Measurements from ENCODE around the gene AHNAK.
"Not testable (repeated sequence)": the region's sequence is repeated elsewhere in the genome, so short reads cannot be mapped to it uniquely, and the experiment has no call there.

Gene AHNAK

GRCh38 chr11:62546244-62546928 lies at the start of gene AHNAK:
Gene AHNAK (minus strand): TSS chr11:62546806. CDS start chr11:62536098, 10,708 bp downstream.
- DNase-seq (ENCODE audit: low read depth): no peak

DNA sequence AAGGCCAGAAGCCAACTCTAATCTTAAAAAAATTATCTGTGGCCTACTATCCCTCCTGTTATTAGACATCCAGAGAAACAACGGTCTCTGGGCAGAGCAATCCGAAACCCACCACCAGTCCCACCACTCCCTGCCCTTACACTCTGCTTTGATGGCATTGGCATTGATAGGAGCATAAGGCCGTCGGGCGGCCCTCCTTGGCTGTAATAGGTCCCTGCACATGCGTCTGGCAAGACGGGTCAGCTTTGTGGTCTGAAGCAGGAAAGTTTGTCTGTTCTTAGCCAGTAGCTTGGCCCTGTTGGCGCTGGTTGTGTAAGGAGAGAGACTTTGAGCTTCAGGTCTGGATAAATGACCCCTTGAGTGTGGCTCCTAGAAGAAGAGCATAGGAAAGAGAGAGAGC lies 48.5 kb upstream of the AHNAK start:
- no peak for DNase-seq (ENCODE audit: low read depth)

DNA sequence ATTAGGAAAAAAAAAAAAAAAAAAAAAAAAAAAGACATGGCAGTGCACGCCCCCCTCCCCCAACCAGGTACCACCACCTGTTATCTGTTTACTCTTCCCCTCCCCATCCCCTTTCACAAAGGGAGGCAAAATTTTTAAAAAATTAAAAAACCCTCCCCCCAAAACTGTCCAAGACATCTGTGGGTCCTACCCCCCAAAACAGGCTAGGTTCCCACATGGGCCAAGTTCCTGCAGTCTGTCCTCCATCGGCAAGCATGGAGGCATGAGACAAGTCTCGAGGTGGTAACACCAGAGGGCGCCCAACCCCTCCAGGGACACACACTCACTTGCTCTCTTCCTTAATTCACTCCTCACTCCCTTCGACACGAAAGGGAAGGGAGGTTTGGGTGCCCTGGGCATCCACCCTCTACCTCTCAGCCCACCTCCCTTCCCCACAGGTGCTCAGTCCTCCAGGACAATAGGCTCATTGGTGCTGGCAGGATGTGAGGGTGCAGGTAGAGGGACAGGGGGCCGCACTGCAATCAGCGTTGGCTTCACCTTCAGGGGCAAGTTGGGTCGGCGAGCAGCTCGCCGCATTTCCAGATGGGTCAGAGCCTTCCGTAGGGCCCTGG lies 46.9 kb upstream of the AHNAK start:
- DNase-seq (ENCODE audit: low read depth): peak; percentile 69

GRCh38 chr11:62592989-62593421 lies 46.4 kb upstream of the AHNAK start:
- DNase-seq (ENCODE audit: low read depth): no peak

- no peak for DNase-seq (ENCODE audit: low read depth)
Measured at GRCh38 chr11:62592146-62592815, 45.7 kb upstream of the AHNAK start.

DNA sequence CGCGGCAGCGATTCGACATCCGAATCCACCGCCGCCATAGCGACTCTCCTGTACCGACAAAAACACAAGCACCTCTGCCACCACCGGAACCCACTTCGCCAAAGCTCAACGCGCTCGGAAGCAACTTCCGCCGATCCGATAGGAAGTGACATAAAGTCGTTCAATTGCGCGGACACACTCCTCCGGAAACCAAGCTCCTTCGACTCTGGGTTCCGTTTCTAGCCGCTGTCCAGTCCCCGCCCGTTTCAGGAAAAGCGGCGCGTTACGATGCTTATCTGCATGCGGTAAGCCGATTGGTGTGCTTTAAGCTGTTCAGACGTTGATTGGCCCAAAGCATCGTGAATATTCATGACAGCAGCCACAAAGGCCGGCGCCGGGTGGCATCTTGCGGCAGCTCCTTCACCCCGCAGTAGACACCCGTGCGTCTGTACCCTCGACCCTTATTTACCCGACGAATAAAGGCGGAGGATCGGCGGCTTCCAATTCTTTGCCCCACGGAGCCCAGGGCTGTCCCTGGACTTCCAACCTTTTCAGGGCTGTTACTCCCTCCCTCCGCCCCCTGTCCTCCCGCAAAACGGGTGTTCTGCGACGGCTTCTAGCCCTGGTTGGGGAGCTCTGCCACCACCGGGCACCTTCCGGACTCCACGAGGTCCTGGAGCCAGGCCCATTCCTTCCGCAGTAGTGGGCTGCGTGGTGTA lies 45.0 kb upstream of the AHNAK start, which contains the start of gene TUT1:
TUT1 (minus strand) TSS at position 76 of the 698 bp plus-strand sequence; CDS start at position 38, 38 bp downstream.
- DNase-seq (ENCODE audit: low read depth): peak; percentile 92

DNA sequence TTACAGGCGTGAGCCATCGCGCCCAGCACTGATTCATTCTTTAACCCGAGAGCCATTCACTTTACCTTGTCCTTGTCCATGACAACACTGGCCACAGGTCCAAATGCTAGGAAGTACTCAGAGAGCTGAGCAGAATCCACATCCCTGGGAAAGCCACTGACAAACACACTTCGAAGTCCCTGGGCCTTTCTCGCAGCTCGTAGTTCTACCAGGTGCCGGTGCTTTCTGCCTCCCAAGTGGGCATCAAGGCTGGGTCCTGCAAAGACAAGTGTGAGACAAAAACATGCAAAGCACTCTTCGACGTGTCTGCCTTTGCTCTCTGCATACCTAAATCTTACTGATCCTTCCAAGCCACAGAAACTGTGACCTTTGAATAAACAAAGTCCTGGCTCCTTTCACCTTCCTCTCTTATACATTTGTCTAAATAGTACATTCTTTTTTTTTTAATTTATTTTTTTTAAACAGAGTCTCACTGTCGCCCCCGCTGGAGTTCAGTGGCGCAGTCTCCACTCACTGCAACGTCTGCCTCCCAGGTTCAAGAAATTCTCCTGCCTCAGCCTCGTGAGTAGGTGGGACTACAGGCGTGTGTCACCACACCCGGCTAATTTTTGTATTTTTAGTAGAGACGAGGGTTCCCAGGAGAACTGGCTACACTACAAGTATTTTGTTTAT lies 42.5 kb upstream of the AHNAK start:
- DNase-seq (ENCODE audit: low read depth): no peak

DNA sequence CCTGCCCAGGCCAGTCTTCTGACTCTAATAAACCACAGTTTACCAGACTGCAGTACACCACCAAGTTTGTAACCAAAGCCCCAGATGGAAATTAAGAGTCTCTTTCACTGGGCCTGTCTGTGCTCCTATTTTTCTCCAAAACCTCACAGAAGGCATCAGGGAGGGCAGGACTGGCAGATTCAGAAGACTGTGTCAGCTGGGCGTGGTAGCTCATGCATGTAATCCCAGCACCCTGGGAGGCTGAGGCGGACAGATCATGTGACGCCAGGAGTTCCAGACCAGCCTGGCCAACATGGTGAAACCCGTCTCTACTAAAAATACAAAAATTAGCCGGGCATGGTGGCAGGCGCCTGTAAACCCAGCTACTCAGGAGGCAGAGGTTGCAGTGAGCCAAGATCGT lies 38.8 kb upstream of the AHNAK start:
- not testable (repeated sequence) for DNase-seq (ENCODE audit: low read depth)

GRCh38 chr11:62581735-62582134 lies 35.1 kb upstream of the AHNAK start:
- not testable (repeated sequence) for DNase-seq (ENCODE audit: low read depth)

- no peak for DNase-seq (ENCODE audit: low read depth)
Measured at GRCh38 chr11:62580959-62581715, 34.5 kb upstream of the AHNAK start.

DNA sequence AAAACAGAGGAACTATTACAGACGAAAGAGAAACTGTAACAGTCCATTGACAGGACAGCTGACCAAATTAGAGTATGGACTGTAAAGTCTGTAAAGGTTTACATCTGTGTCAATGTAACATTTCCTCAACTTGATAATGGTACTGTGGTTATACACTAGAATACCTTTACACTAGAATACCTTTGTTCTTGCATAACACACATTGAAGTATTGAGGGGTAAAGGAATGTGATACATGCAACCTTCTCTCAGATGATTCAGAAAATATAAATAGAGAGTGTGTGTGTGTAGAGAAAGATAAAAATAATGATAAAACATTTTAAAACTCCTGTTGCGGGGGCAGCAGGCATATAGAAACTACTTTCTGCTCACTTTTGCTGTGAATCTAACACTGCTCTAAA lies 32.6 kb upstream of the AHNAK start:
- DNase-seq (ENCODE audit: low read depth): no peak

DNA sequence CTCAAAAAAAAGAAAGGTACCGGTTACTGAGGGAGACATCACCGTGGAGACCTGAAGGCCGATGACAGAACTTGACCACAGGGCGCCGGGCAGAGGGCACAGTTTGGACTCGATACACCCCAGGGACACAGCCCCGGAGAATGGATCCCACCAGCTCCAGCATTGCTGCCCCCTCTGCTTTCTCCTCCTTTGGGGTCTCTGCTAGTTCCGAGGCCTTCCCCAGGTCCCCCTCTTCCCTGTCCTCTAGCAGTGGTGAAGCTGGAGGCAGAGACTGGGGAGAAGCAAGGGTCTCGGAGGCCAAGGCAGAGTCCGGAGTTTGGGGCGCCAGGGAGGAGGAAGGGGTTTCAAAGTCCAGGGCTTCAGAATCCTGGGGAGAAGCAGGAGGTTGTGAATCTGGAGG lies 31.9 kb upstream of the AHNAK start:
- no peak for DNase-seq (ENCODE audit: low read depth)

- no peak for DNase-seq (ENCODE audit: low read depth)
Measured at GRCh38 chr11:62577046-62577714, 30.6 kb upstream of the AHNAK start.

- no peak for DNase-seq (ENCODE audit: low read depth)
Measured at GRCh38 chr11:62575837-62576236, 29.2 kb upstream of the AHNAK start.

DNA sequence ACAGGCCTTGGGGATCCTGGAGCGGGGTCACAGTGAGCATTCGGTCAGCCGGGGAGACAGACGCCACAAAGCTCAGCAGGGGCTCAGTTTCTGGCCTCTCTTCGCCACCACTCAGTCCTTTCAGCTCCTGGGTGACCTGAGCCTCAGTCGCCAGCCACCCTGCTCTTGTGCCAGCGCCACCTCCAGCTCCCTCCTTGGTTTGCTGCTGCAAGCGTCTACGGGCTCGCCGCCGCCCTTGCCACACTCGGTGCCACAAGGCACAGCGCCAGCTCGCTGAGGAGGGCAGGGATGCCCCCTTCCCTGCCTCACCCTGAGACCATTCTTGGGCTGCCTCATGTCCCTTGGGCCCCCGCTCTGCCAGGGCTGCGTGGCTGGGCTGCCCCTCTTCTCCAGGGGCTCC lies 28.6 kb upstream of the AHNAK start:
- DNase-seq (ENCODE audit: low read depth): no peak

GRCh38 chr11:62574363-62575071 lies 27.9 kb upstream of the AHNAK start:
- DNase-seq (ENCODE audit: low read depth): no peak

- DNase-seq (ENCODE audit: low read depth): peak; percentile 97
Measured at GRCh38 chr11:62573592-62574362, 27.2 kb upstream of the AHNAK start, which contains the start of gene EEF1G. Gene EEF1G (minus strand): TSS chr11:62573891. CDS start chr11:62573842, 49 bp downstream.

DNA sequence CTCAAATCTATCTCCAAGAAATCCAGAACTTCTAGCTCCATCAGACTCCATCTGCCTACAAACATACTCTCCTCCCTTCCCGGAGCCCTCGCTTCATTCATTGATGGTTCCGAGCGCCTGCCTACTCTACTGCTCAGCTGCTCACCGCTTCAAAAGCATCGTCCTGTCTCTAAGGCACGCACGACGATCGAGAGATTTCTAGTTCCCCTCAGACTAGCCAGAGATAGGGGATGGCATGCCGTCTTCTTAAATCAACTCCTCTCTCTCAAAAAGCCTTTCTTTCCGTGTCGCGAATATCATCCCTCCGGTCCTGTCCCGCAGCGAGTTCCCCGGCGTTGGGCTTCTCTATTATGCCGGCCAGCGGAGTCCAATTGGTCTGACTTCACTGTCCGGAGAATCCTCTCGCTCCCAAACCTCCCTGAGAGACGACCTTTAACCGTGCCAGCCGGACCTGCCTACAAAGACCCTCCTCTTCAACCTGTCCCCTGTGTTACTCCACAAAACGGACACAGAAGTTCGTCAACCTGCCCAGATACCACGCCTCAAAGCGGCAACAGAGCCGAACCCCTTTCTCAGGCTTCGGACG lies 26.5 kb upstream of the AHNAK start:
- no peak for DNase-seq (ENCODE audit: low read depth)

- no peak for DNase-seq (ENCODE audit: low read depth)
Measured at GRCh38 chr11:62572431-62572830, 25.8 kb upstream of the AHNAK start.
